Fibroblast of mammary gland (primary cell): Measurements from ENCODE around the gene PHEX.

ENCODE experiments used
- DNase-seq: peaks from one replicate; pipeline ENCODE4 v3.0.0-alpha.2; 2010; ENCODE audit warnings: low read depth
- H3K4me3 ChIP-seq: 2 replicates; pipeline ENCODE4 v1.5.1; 2011; ENCODE audit warnings: low read depth, mild to moderate bottlenecking, low read length, moderate library complexity; ENCODE audit not compliant: control insufficient read depth
- CTCF ChIP-seq: conservative IDR thresholded peaks from 2 replicates; pipeline ENCODE4 v1.5.1; 2011; ENCODE audit warnings: low read depth, low read length, inconsistent platforms; ENCODE audit not compliant: control insufficient read depth, insufficient read depth

PHEX gene

GRCh38 chrX:22063284-22063683, 31.2 kb downstream of the PHEX start:
- DNase-seq = no peak
- H3K4me3 ChIP-seq = no peak overlapping the region
- TF ChIP-seq CTCF = no peak

DNA sequence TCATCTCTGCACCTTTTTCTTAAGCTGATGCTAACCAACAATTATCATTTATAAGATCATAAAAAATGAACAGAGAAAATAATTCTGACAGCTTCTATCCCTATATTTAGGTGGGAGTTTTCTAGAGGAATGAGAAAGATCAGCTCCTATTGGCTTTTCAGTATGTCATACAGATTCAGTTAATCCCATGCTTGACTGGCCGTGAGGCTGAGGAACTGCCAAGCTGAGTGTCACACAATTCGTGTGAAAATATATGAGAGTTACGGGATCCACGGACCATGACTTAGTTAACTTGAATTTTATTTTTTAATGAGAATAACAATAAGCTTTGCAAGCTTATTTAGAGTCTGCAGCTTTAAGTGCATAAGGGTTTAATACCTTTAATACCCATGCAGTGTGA, 37.5 kb downstream of the PHEX start:
- DNase-seq = no peak
- TF ChIP-seq CTCF = no peak
- H3K4me3 ChIP-seq = no peak overlapping the region

DNA sequence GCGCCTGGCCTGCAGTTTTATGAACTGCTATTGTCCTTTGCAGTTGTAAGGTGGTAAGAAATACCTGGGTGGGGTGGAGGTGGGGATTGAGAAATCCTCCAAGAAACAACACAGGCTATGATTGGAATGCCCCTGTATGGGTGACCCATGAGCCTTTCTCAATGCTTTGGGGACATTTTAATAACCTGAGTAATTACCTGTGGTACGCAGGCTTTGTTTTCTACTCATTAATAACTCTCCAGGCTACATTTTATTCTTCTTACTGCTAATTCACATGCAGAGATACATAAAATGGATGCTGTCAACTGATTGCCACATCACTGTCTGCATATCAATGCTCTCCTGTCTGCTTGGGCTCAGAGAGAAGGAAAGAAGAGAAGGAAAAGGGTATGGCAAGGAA, 41.8 kb downstream of the PHEX start:
- DNase-seq = no peak
- no peak for TF ChIP-seq CTCF
- no peak overlapping the region for H3K4me3 ChIP-seq

DNA sequence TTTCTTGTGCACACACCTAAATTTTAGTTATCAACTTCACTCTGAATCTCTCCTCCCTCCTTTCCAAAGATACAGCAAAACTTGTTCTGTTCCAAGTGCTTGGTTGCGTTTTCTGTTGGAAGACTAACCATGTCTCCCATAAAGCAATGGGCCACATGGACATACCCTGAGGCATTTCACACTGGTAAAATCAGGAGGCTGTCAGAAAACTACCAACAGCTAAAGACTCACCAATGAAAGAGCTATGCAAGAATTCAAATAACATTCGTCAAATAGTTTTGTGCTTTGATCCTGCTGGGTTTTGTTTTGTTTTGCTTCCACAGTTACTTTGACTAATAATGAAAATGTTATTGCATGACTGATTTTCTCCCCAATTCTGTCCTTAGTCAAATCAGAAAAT, 46.0 kb downstream of the PHEX start:
- no peak for TF ChIP-seq CTCF
- no peak overlapping the region for H3K4me3 ChIP-seq
- no peak for DNase-seq

DNA sequence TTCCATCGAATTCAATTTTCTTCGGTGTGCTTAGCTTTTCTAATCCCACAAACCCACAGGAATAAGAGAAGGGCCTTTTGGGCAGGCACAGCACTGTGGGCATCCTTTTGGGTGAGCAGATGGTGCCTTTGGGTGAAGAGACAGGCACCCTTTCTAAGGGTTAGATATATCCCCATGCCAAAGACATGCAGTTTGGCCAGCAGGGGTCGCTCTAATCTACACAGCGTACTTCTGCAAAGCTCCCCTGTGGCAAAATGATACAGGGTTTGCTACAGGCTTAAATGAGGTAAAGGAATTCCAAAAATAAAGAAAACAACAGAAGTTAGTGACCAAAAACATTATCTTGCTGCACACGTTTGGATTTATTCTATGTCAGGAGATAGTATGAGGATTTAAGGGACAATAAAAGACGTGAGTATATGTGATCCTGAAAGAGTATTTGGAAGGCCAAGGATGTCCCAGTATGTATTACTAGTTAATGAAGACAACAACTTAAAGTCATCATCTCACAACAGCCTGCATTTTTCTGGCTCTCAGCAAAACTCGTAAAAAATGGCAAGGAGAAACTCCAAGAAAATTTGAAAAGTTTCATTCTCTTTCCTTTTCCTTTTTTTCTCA, 49.5 kb downstream of the PHEX start:
- peak; percentile 69 for DNase-seq
- H3K4me3 ChIP-seq = no peak overlapping the region
- TF ChIP-seq CTCF = peak; percentile 87

DNA sequence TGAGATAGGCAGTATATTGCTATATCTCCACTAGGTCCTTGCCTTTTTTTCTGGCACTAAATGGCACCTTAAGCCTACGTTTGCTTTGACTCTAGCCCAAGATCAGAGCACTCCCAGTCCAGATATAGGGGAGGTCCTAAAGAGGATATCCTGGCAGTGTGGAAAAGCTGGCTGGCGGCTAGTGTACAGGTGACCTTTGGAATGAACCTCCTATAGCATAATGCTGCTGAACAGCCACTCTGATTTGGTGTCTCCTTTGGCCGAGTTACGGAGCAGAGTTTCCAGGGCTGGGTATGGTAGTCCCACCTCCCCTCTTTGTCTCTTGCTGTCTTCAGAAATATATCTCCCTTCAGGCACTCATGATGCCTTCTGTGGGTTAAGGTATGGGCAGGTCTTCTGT, 53.9 kb downstream of the PHEX start:
- TF ChIP-seq CTCF = no peak
- no peak for DNase-seq

More for the DNA sequence above, 53.9 kb downstream of the PHEX start:
- H3K4me3 ChIP-seq = no peak overlapping the region
